ENCODE measurements around the gene GINM1. TPM values are rescaled to one million over a fixed set of nuclear protein-coding genes. Genes with fewer than 3 reads are reported as not detected.

Gene GINM1
- total and polyA plus RNA-seq, 9 of the 15 experiments (the other 6 are each of a cell fraction or from before 2014, with no cell fraction given) = 5.0 to 19.3 (median 14.2) TPM

GRCh38 chr6:149560736-149561135, 5.4 kb upstream of the GINM1 start:
- H3K36me3 ChIP-seq (ENCODE audit: control insufficient read depth, insufficient read depth, low read length) = no peaks in the 10 kb centered on the region
- intact Hi-C loops (cut with micrococcal nuclease) (loop anchor here (10.0 kb wide), 2 partner anchors 304 to 444 kb away; partner anchors contain the start of gene LRP11), in situ Hi-C loops (cut with MboI) (no loop called here)
- POLR2A ChIA-PET = interaction anchor here (1.0 to 6.1 kb wide), 3 partner anchors 10 to 157 kb away, joined by 3 to 34 read pairs (median 5); partner anchors contain the start of genes LATS1 and PPIL4
- FAIRE-seq (no peak), DNase-seq (ENCODE audit: extremely low read depth in 1 of 4, low spot score in 3 of 4) (peak in 2 of 4 experiments; percentile 36 to 42), ATAC-seq (peak; percentile 62)
- no peak overlapping the region for H3K27ac ChIP-seq (ENCODE audit: extremely low read depth, low read depth, low read length)
- no peak for TF ChIP-seq HMGN3 (IDR thresholded peaks at IDR 0.05; ENCODE audit: borderline replicate concordance, extremely low read depth, insufficient read length, low read depth, low read length)
- peak; percentile 21 to 63 (median 32); a peak in 5 of 6 replicates for TF ChIP-seq CTCF (IDR thresholded peaks at IDR 0.05 in 2 of 3, conservative IDR thresholded peaks at IDR 0.05 in 1 of 3; ENCODE audit: insufficient read depth in 2 of 3, low read depth in 1 of 3, low read length in 3 of 3)
- TF ChIP-seq, protein P1, sequence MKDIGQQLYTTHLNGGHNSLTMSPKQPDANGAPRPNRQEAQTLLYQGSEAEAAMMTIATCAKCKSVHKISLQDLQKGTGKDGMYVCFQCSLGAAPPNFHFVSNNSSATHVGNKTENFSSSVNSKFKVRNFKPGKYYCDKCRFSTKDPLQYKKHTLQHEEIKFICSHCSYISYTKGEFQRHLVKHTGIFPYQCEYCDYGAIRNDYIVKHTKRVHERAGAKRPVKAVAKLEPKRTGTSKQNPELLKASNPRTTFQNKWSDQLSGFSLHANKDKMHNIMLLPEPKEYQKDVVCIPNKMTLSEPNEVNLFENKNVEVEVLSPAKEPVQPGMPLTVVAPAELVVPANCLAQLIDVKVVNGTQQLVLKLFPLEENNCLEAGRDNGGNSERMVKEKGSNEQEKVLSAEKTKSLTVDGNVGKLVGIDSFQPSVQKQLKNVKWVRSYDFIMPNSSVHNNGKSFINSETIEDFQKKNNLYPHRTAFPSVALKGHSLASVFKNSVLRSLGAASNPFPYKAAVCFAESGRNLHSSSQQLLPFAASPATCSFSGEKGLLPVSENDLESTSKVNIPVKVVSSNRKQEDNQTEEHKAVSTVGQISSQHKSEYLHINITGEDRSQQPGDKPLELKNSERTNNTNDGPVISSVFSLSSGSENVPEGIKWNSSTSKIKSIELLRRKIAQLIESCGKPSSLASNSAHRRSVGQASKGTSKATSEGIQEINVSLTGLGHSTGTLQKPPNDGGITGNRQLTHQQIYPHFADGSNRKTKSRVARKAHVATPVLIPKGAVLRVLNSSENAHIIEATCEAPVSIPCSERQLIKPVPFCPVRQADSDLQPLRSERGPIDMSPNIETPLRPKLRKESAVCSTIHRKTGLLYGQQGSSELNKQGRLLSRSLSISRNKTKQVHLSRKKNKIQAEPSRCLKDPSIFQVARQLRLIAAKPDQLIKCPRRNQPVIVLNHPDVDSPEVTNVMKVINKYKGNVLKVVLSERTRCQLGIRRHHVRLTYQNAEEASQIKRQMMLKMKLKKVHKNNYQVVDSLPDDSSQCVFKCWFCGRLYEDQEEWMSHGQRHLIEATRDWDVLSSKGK (CRISPR knock-in tag; IDR thresholded peaks at IDR 0.05) = no peak
- no peak for TF ChIP-seq MBD2 (IDR thresholded peaks at IDR 0.05; ENCODE audit: borderline replicate concordance, low read depth)
- no peak for TF ChIP-seq FOXJ2 (tag; IDR thresholded peaks at IDR 0.05)
- BruUV-seq (replicated peaks) = no TSS peak
- CTCF ChIA-PET (ENCODE audit: low intra/inter-chr PET ratio) = no interaction called here
- H3K9me1 ChIP-seq (ENCODE audit: control insufficient read depth, insufficient read depth, low read length) = no peaks in the 10 kb centered on the region
- H2AFZ ChIP-seq (ENCODE audit: low read depth, low read length) = peak overlapping the region; percentile 6; the same call in 1 of the 2 replicates
- H3K9me3 ChIP-seq (replicated peaks; ENCODE audit: control insufficient read depth, insufficient read depth, low read depth, low read length) = no peaks in the 10 kb centered on the region
- H3K4me2 ChIP-seq (ENCODE audit: insufficient read depth, low read length) = no peak overlapping the region
- WGBS (ENCODE audit: insufficient coverage, low coverage, missing lambda C conversion rate) = 24% methylated on average over 3 of the region's 3 CpGs
- no peak overlapping the region for H3K9ac ChIP-seq (ENCODE audit: insufficient read depth in 1 of 2, low read depth in 2 of 2, low read length in 2 of 2)
- peaks cover 2 to 4% of the 10 kb centered on the region in 2 experiments; a peak in 2 of 5 replicates for H3K27me3 ChIP-seq (ENCODE audit: control insufficient read depth in 2 of 2, insufficient read depth in 2 of 2, low read length in 2 of 2)
- peaks cover 0 to 4% of the 10 kb centered on the region in 2 experiments; a peak in 2 of 5 replicates for H3K4me1 ChIP-seq (replicated peaks in 1 of 2; ENCODE audit: control insufficient read depth in 2 of 2, insufficient read depth in 2 of 2, low read length in 2 of 2)
- H4K20me1 ChIP-seq (replicated peaks; ENCODE audit: control insufficient read depth, insufficient read depth, low read length) = no peaks in the 10 kb centered on the region
- H3K4me3 ChIP-seq = no peak overlapping the region
- H3K79me2 ChIP-seq (ENCODE audit: control insufficient read depth, insufficient read depth, low read length) = no peaks in the 10 kb centered on the region

All from K562 (cell line).